Aorta (tissue), 5 donors: ENCODE data around the gene DAPK1. TPM values are rescaled to one million over a fixed set of nuclear protein-coding genes. Genes with fewer than 3 reads are reported as not detected.

Experiments
- ATAC-seq: fragments of 200-7000 bp; cut with Tn5 transposase; one replicate; pipeline ENCODE4 v1.9.1; 2022; ENCODE audit warnings: moderate library complexity; ENCODE audit not compliant: low FRiP score
- DNase-seq, 2 donors: peaks; one replicate each; pipeline ENCODE4 v3.0.0-alpha.2; 2020
- H3K27ac ChIP-seq, 2 donors: one replicate each; pipeline ENCODE4 v1.5.1; 2013; ENCODE audit warnings: low read length in 2 of 2, mild to moderate bottlenecking in 2 of 2, moderate library complexity in 2 of 2, control low read depth in 1 of 2, inconsistent platforms in 1 of 2, low read depth in 1 of 2
- H3K27me3 ChIP-seq, 2 donors: one replicate each; pipeline ENCODE4 v1.6.1; 2013; ENCODE audit warnings: control low read depth in 1 of 2, low read length in 1 of 2, mild to moderate bottlenecking in 1 of 2, moderate library complexity in 1 of 2; ENCODE audit not compliant: insufficient read depth in 2 of 2, control insufficient read depth in 1 of 2
- H3K36me3 ChIP-seq, 2 donors: one replicate each; pipeline ENCODE4 v1.6.1; 2013; ENCODE audit warnings: control low read depth in 1 of 2, low read length in 1 of 2, mild to moderate bottlenecking in 1 of 2; ENCODE audit not compliant: insufficient read depth in 2 of 2, control insufficient read depth in 1 of 2
- H3K4me1 ChIP-seq, 2 donors: one replicate each; pipeline ENCODE4 v1.6.1; 2013; ENCODE audit warnings: low read length in 2 of 2, control low read depth in 1 of 2, mild to moderate bottlenecking in 1 of 2, moderate library complexity in 1 of 2; ENCODE audit not compliant: insufficient read depth in 2 of 2, control insufficient read depth in 1 of 2
- H3K4me3 ChIP-seq, 2 donors: one replicate each; pipeline ENCODE4 v1.5.1; 2013; ENCODE audit warnings: low read length in 2 of 2, control low read depth in 1 of 2, mild to moderate bottlenecking in 1 of 2
- H3K9me3 ChIP-seq: one replicate; pipeline ENCODE4 v1.6.1; 2013; ENCODE audit warnings: mild to moderate bottlenecking, low read length; ENCODE audit not compliant: control insufficient read depth
- whole genome bisulfite sequencing, 2 donors: extraction: QIAGEN DNeasy Blood & Tissue Kit; methylation state at CpG; one replicate each; pipeline ENCODE4 v1.1.7; 2013; 5-methylcytosine and 5-hydroxymethylcytosine counted together
- intact Hi-C, 2 donors: fragments of 100-400 bp; cut with DNase I; formaldehyde crosslinking; loops; one replicate each; pipeline versions ENCODE4 v1.14.2 to v1.15.0; 2022
- polyA plus RNA-seq, 2 donors: library from polyadenylated mRNA; stranded (reverse); fragments of 200-250 nt; gene quantifications; one replicate each; pipeline ENCODE4 v1.2.3, GENCODE V29; 2013
- total RNA-seq, 2 donors: library from RNA; stranded (reverse); fragmentation: NEBNext Ultra II Directional; extraction: Animal tissue kit (Norgen Biotek cat#: 25700); gene quantifications; one replicate each; pipeline ENCODE4 v1.2.1, GENCODE V29; 2021
- donor health status: healthy with polysubstance abuse.
- donor health status: Bipolar disorder and iron deficiency.
- donor health status: DM: no; HTN: no; CAD: no.
- donor health status: DM: no; HTN: no; CAD: no.
- donor health status: DM: yes; HTN: yes; CAD: no.

The DAPK1 gene
- total and polyA plus RNA-seq, 4 donors: 6.5 to 41.7 (median 21.7) TPM

- ATAC-seq: no peak
- no peaks in the 10 kb centered on the region for H3K9me3 ChIP-seq
- peaks cover 0 to 2% of the 10 kb centered on the region in 2 donors for H3K36me3 ChIP-seq
- no peaks in the 10 kb centered on the region for H3K27me3 ChIP-seq
- intact Hi-C loops: loop anchor here in 1 of 2 donors (10.0 kb wide), 1 partner anchor 806 kb away; the partner anchor contains the start of gene NXNL2
- H3K4me3 ChIP-seq: no peak overlapping the region
- WGBS, 2 donors: 92 to 96% methylated on average over 2 of the region's 2 CpGs
- DNase-seq: no peak
- H3K27ac ChIP-seq: no peak overlapping the region
- H3K4me1 ChIP-seq: no peaks in the 10 kb centered on the region
These were observed 231.6 kb downstream of the DAPK1 start for GRCh38 chr9:87729246-87729645.

DNA sequence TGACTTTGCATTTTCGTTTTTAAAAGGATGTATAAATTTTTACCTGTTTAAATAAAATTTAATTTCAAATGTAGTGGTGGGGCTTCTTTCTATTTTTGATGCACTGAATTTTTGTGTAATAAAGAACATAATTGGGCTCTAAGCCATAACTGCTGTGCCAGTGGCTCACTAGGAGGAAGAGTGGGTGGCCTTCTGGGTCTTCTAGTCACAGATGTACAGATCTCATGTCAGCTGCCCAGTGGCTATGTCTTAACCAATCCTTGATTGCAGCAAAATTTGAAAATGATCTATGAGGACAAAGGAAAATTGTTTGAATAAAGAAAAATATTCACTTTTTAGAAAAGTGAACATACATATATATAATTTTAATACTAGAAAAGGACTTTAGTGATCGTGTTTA lies 233.7 kb downstream of the DAPK1 start:
- no peak overlapping the region for H3K4me3 ChIP-seq
- intact Hi-C loops: no loop called here
- WGBS, 2 donors: 85 to 89% methylated on average over 2 of the region's 2 CpGs
- DNase-seq: no peak
- ATAC-seq: no peak
- no peak overlapping the region for H3K27ac ChIP-seq
- H3K4me1 ChIP-seq: no peaks in the 10 kb centered on the region
- peaks cover 0 to 2% of the 10 kb centered on the region in 2 donors for H3K36me3 ChIP-seq
- no peaks in the 10 kb centered on the region for H3K9me3 ChIP-seq
- H3K27me3 ChIP-seq: no peaks in the 10 kb centered on the region

GRCh38 chr9:87732344-87732743 lies 234.7 kb downstream of the DAPK1 start:
- intact Hi-C loops: no loop called here
- WGBS, 2 donors: 85 to 86% methylated on average over 1 of the region's 1 CpG
- H3K4me1 ChIP-seq: no peaks in the 10 kb centered on the region
- no peak overlapping the region for H3K27ac ChIP-seq
- no peak overlapping the region for H3K4me3 ChIP-seq
- peaks cover 0 to 2% of the 10 kb centered on the region in 2 donors for H3K36me3 ChIP-seq
- H3K9me3 ChIP-seq: no peaks in the 10 kb centered on the region
- H3K27me3 ChIP-seq: no peaks in the 10 kb centered on the region
- ATAC-seq: no peak
- DNase-seq: no peak

- Histone ChIP-seq H3K27ac (no peak overlapping the region), H3K27me3 (no peaks in the 10 kb centered on the region), H3K4me3 (no peak overlapping the region), H3K9me3 (no peaks in the 10 kb centered on the region), H3K4me1 (no peaks in the 10 kb centered on the region), H3K36me3 (peaks cover 0 to 2% of the 10 kb centered on the region in 2 donors)
- ATAC-seq (no peak), DNase-seq (no peak)
- 84 to 91% methylated on average over 3 of the region's 3 CpGs for WGBS, 2 donors
- intact Hi-C loops: no loop called here
These were observed 235.1 kb downstream of the DAPK1 start for GRCh38 chr9:87732756-87733155.

DNA sequence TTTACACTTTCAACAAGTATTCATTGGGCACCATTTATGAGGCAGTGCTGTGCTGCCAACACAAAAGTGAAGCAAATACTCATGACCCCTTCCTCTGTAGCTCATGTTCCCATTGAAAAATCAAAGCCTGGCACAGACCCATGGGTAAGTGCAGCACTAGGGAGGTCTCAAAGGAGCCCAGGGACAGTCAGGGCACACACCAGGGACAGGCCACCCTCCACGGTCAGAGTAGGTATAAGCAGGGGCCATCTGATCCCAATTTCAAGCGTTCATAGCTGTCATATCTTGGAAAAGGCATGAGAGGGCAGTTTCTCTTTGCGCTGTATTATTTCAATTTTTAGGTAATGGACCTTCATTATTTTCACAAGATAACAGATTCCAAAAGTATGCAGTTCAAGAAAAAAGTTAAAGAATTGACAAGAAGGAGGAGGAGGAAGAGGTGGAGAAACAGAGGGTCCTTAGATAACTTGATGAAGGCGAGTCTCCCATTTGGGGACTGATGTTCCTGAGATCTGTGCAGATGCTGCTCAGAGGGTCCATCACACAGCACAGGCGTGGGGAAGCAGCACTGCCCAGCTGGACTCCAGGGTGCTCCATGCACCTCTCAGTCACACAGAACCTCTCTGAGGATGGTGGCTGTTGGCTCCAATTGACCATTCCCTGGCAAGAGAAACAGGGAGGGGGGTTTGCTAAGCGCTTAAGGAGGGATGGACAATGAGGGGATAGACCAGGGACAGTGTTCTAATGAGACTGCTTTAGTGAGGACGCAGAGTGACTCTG lies 235.8 kb downstream of the DAPK1 start:
- ATAC-seq (no peak), DNase-seq (no peak)
- Histone ChIP-seq H3K9me3 (no peaks in the 10 kb centered on the region), H3K36me3 (peaks cover 0 to 2% of the 10 kb centered on the region in 2 donors), H3K4me1 (no peaks in the 10 kb centered on the region), H3K4me3 (no peak overlapping the region), H3K27ac (no peak overlapping the region), H3K27me3 (no peaks in the 10 kb centered on the region)
- intact Hi-C loops: no loop called here
- WGBS, 2 donors: 79% methylated on average over 7 of the region's 7 CpGs

GRCh38 chr9:87734106-87734505 lies 236.4 kb downstream of the DAPK1 start:
- intact Hi-C loops: no loop called here
- no peak for DNase-seq
- no peak for ATAC-seq
- H3K4me1 ChIP-seq: no peaks in the 10 kb centered on the region
- no peak overlapping the region for H3K27ac ChIP-seq
- H3K27me3 ChIP-seq: no peaks in the 10 kb centered on the region
- 41 to 43% methylated on average over 2 of the region's 2 CpGs for WGBS, 2 donors
- H3K36me3 ChIP-seq: peaks cover 0 to 2% of the 10 kb centered on the region in 2 donors
- no peak overlapping the region for H3K4me3 ChIP-seq
- H3K9me3 ChIP-seq: no peaks in the 10 kb centered on the region

GRCh38 chr9:87739546-87739945 lies 241.9 kb downstream of the DAPK1 start:
- DNase-seq: no peak
- Histone ChIP-seq H3K27me3 (no peaks in the 10 kb centered on the region), H3K4me1 (no peaks in the 10 kb centered on the region), H3K27ac (no peak overlapping the region), H3K4me3 (no peak overlapping the region), H3K9me3 (peaks cover 8% of the 10 kb centered on the region), H3K36me3 (no peaks in the 10 kb centered on the region)
- WGBS, 2 donors: 55 to 74% methylated on average over 3 of the region's 3 CpGs
- no peak for ATAC-seq
- intact Hi-C loops: no loop called here

GRCh38 chr9:87740209-87740608 lies 242.5 kb downstream of the DAPK1 start:
- WGBS, 2 donors: 58 to 70% methylated on average over 3 of the region's 3 CpGs
- ATAC-seq: no peak
- no peaks in the 10 kb centered on the region for H3K36me3 ChIP-seq
- no peak overlapping the region for H3K27ac ChIP-seq
- H3K9me3 ChIP-seq: peaks cover 8% of the 10 kb centered on the region
- no peaks in the 10 kb centered on the region for H3K4me1 ChIP-seq
- no peak overlapping the region for H3K4me3 ChIP-seq
- no peaks in the 10 kb centered on the region for H3K27me3 ChIP-seq
- no peak for DNase-seq
- intact Hi-C loops: no loop called here

DNA sequence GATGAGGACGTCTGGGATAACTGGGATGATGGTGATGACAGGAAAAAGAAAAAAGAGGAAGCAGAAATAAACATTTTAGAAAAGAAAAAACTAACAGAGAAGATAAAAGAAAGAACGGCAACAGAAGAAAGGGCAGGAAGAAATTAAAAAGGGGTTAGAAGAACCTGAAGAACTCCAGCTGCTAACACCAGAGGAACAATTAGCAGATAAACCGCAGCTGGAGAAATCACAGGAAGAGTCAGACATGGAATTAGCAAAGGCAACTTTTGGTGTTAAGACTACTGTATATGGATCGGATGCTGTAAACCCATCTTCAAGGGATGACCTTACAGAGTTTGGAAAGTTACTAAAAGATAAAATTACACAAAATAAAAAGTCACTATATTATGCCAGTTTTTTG lies 243.7 kb downstream of the DAPK1 start:
- 24 to 40% methylated on average over 4 of the region's 4 CpGs for WGBS, 2 donors
- DNase-seq (no peak), ATAC-seq (no peak)
- no peaks in the 10 kb centered on the region for H3K36me3 ChIP-seq
- H3K4me1 ChIP-seq: no peaks in the 10 kb centered on the region
- H3K27me3 ChIP-seq: no peaks in the 10 kb centered on the region
- peaks cover 8% of the 10 kb centered on the region for H3K9me3 ChIP-seq
- intact Hi-C loops: no loop called here
- no peak overlapping the region for H3K27ac ChIP-seq
- H3K4me3 ChIP-seq: no peak overlapping the region
